GDM1 (cell line): Measurements from ENCODE around the gene NANOS3.

ENCODE experiments used
- DNase-seq: peaks from one replicate; lab custom pipeline; 2025; lab: John Stamatoyannopoulos, UW

Gene NANOS3

DNA sequence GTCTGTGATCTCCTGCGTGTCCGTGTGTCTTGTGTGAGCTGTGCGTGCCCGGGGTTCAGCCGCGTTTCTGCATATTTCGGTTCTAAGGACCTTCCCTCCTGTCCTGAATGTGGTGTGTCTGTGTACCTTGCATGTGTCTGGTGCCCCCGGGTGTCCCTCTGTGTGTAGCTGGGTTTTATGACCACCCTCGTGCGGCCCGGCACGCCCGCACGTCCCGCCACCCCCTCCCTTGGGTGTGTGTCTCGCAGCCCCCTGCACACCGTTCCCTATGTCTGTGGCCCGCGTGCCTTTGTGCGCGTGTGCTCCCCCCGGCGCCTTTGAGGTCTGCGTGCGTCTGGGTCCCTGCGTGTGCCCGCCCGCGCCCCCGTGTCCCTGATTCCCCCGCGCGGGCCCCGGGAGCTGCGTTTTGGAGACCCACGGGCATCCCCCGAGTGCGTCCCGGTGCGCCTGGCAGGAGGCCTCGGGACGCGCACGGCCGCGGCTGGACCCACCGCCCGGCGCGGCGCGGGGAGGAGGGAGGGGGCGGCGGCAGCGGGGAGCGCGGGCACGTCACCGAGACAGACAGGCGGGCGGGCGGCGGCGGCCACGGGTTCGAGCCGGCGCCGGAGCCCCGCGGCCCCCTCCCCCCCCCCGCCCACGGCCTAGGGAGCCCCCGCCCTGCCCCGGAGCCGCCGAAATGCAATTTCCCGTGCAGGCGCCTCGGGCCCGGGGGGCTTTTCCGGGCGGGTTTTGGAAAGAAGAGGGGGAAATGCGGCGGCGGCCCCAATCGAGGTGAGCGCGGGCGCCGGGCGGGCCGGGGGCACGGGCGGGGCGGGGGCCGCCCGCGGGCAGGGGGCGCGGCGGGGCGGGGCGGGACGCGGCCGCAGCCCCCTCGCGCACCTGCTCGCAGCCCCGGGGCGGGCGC is 12.0 kb upstream of the NANOS3 start:
- no peak for DNase-seq

DNA sequence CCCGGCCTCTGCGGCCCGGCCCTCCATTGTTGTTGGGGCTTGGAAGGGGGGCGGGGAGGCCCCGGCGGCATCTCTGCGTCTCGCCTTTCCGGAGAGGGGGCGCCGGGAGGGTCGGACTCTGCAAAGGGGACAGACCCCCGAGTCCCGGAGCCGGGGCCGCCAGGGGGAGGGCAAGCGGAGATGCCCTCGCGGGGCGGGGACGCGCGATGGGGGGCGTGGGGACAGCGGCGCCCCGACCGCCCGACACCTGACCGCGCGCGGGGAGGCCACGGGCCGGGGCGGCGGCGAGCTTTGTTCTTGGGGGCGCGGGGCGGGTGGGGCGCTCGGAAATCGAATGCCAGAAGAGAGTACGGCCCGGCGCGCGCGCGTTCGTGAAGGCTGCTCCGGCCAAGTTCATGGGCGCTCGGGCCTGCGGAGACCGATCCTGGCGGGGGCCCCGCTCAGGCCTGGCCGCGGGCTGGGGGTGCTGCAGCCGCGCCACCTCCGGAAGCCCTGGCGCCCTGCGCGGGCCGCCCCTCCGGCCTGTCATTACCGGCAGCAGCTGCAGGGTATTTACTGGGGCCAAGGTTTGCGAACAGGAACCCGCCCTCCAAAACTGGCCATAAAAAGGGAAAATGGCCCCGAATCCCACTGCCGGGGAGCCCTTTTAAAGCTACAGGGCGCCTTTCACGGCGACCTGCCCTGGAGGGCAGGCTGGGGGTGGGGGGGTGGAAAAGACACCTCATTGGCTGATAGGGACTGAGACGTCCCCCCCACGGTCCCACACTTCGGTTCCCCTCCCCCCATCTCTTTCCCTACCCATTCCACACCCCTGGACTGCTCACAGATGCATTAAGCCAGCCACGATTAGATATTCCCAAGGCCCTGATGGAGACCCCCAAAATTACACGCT is 11.1 kb upstream of the NANOS3 start:
- DNase-seq, result peak; percentile 16

DNA sequence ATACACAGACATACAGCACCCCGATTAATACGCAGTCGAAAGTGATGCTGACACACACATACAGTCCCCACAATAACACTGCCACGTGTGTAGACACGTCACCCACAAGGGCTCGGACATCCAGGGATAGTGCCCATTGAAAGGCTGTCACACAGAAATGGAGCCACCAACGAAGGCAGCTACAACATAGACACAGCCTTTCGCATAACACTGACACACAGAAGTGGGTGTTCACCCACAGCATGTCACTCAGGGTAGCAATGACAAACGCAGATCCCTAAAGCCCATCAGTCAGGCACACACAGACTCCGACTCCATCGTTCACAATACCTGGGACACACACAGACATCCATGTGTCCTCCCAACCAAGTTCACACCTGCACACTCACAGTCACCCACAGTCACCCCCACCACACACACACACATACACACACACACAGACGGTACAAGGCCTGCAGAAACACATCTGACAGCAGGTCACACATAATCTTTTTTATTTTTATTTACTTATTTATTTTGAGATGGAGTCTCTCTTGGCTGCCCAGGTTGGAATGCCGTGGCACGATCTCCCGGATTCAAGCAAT is 10.4 kb upstream of the NANOS3 start:
- DNase-seq, result no peak

DNA sequence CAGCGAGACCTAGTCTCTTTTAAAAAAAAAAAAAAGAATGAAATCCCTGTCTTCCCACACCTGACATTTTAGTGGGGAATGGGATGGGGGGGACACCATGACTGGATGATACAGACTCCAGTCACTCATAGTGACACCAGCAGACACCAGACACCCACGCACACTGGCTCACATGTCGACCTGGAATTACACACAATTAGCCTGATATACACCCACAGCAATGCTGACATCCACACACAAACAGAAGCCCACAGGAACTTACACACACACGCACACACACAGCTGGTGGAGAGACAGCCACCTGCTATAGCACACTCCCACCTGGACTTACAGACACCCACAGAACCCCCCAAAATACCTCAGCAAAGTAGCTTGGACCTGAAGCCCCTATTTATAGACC is 8.3 kb upstream of the NANOS3 start:
- no peak for DNase-seq

GRCh38 chr19:13869281-13869680 is 7.7 kb upstream of the NANOS3 start:
- DNase-seq, result no peak

DNA sequence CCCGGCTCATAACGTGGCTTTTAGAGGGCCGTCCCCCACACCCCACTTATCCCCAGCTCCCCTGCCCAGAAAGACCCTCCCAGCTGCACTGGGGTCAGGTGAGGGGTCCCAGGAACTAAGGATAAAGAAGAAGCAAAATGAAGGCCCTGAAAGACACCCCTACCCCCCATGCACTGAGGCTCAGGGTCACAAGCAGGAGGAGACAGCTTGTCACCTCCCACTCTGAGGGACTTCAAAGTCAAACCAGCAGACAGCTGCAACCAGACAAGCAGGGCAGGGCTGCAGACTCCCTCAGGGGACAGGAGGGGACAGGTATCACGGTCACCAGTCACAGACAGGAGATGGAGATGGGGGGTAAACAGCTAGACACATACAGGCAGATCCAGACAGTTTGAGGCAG is 6.1 kb upstream of the NANOS3 start:
- DNase-seq, result no peak

DNA sequence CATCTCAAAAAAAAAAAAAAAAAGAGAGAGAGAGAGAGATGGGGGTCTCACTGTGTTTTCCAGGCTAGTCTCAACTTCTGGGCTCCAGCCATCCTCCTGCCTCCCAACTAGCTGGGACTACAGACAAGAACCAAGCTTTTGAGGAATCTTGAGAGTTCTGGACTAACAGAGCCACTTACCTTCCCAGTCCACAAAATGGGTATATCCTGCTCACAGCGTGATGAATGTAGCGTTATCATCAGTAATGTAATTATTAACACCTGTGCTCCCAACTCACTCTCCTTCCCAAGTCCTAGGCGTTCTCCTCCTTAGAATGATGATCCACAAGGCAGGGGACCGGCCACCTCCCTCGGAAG is 4.6 kb upstream of the NANOS3 start:
- no peak for DNase-seq

- no peak for DNase-seq
Measured at GRCh38 chr19:13872695-13873389, 4.1 kb upstream of the NANOS3 start.

GRCh38 chr19:13873834-13874515 is 3.0 kb upstream of the NANOS3 start:
- DNase-seq, result no peak

GRCh38 chr19:13875824-13876223 is 1.1 kb upstream of the NANOS3 start:
- no peak for DNase-seq

- no peak for DNase-seq
Measured at GRCh38 chr19:13877303-13877702, 369 bp downstream of the NANOS3 start.

DNA sequence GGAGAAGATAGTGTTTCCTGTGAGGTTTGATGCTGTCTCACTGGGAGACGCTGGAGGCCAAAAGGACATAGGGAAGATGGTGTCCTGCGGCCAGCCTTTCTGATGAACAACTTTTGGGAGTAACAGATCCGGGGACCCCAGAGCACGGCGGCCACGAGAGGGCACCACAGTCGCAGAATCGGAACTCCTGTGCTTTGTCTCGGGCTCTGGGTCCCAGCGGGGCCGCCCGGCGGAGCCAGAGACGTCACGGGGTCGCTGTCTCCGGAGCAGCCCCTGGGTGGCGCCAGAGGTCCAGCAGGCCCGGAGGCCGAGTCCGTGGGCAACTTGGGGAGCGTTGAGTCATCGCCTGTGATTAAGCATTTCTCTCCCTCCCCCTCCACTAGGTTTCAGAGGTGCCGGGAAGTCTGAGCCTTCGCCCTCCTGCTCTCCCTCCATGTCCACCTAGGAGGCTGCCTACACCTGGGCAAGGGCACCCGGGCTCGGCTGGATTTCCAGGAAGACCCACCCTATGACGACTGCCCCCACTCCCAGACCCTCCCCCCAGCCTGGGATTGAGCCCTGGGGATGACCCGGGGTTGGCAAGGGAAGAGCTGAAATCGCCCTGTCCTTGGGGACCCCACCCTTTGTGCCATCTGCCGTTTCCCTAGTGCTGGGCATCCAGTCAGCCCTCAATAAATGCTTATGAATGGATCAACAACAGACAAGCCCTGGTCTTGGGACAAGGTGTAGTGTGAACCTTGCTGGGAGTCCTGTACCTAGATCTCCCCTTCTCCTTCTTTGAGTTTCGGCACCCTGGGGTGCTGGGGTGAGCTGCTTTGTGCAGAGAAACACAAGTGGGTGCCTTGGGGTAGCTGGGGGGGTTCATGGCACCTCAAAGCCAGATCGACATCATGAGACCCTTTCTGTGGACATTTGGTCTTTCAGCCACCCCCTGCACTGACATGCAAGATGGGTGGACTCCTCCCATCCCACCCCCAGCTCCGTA is 3.4 kb downstream of the NANOS3 start:
- DNase-seq, result peak; percentile 93

DNA sequence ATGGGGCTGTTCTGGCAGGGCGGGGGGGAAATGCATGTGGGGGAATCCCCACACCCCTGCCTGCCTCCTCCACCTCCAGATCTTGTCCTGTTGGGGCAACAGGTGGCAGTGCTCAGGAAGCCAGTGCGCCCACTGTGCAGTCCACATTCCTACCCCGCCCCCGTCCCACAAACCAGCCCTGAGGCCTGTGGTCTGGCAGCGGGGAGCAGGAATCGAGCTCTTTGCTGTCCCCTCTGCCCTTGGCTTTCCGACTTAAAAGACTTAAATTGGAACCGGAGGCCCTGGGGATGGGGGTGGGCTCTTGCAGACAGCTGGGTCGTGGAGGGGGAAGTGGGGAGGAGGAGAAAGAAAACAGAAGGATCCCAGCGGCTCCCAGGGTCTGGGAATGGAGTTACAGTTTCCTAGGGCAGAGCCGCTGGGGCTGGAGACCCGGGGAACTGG is 4.3 kb downstream of the NANOS3 start:
- DNase-seq, result peak; percentile 69

DNA sequence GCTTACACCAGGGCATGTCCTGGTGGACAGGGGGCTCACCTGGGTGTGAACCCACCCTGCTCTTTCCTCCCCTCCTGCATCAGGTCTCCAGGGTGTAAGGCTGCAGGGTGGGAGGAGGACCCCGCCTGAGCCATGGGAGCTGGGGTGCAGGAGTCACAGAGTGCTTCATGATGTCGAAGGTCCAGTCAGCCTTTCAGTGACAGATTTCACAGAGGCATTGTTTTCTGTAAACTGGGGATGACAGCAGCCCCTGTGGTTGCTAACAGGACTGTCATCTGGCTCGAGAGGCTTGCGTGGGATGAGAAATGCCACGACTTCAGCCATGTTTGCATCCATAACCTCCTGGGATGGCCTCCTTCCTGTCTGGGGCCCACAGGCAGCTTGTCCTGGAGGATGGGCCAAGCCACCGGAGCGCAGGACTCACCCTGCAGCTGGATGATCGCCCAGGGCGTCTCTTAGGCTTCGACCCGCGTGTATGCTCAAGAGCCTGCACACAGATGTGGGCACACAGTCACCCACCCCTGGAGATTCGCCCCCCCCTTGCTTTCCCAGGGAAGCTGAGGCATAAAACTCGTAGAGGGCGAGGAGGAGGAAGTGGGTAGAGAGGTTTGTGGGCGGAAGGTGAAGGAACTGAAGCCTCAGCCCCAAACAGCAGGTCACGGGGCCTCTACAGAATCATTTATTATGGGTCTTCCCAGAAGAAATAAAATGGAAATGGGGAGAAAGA is 4.9 kb downstream of the NANOS3 start:
- peak; percentile 69 for DNase-seq

DNA sequence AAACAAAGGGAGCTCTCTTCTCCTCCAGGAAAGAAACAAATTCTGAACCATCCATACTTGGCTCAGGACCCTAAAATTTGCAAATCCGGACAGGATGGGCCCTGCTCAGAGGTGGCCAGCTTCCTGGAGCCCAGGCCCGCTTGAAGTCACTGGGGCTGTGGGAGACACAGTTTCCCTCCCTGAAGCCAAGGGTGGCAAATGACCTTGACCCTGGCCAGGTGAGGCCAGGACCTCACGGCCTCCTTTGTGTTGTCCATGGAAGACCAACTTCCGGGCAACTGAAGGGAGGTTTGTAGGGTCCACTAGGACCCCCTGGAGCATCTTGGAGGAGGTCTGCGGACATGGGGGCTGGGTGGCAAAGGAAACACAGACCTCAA is 5.5 kb downstream of the NANOS3 start:
- no peak for DNase-seq

- DNase-seq, result no peak
Measured at GRCh38 chr19:13882836-13883235, 5.9 kb downstream of the NANOS3 start.

- no peak for DNase-seq
Measured at GRCh38 chr19:13883516-13884064, 6.7 kb downstream of the NANOS3 start.

DNA sequence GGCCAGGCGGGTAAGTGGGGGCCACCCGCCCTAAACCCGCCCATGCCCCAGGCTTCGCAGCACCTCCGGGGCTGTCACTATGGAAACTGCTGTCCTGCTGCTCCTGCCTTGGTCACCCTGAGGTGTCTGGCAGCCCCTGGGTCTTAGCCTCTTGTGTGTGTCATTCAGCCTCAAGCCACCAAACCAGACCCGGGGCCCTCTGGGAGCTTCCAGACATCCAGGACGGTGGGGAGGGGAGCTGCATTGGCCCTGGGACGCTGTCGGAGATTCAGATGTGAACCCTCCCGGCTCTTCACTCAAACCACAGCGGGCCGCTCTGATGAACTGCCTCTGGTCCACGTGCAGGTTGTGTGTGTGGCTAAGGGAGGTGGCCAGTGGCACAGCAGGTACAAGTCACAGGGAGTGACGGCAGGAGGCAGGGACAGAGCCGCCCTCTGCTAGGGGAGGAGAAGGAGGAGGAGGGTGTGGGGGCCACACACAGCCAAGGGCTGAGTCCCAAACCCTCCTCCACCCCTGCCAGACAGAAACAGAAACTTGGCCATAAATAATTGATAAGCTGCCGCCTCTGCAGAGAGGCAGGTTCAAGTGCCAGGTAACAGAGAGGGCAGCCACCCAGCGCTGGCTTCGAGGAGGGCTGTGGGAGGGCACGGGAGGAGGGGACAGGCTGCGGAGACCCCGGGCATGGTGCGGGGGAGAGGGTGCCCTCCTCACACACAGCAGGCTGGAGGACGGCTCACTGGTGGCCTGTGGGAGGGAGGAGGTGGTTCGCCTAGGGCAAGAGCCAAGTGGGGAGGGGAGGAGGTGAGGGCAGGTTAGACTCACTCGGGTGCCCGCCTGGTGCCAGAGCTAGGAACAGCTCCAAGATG is 8.0 kb downstream of the NANOS3 start:
- DNase-seq, result no peak
